ENCODE results near the gene KIRREL3.

Gene KIRREL3

GRCh38 chr11:126871792-126872191 is 128.8 kb downstream of the KIRREL3 start:
- Mint-ChIP-seq H3K9me3 (no peaks in the 10 kb centered on the region), H3K36me3 (ENCODE audit: low read depth) (no peaks in the 10 kb centered on the region), H3K27ac (no peak overlapping the region), H3K4me1 (ENCODE audit: low read depth) (no peaks in the 10 kb centered on the region), H3K27me3 (peaks cover 6% of the 10 kb centered on the region), H3K4me3 (no peak overlapping the region)
- no peak for DNase-seq

- H3K4me3 Mint-ChIP-seq = no peak overlapping the region
- H3K4me1 Mint-ChIP-seq (ENCODE audit: low read depth) = no peaks in the 10 kb centered on the region
- peaks cover 5% of the 10 kb centered on the region for H3K27me3 Mint-ChIP-seq
- H3K36me3 Mint-ChIP-seq (ENCODE audit: low read depth) = no peaks in the 10 kb centered on the region
- H3K27ac Mint-ChIP-seq = no peak overlapping the region
- DNase-seq = no peak
- H3K9me3 Mint-ChIP-seq = no peaks in the 10 kb centered on the region
Measured at GRCh38 chr11:126870021-126870420, 130.5 kb downstream of the KIRREL3 start.

GRCh38 chr11:126868741-126869140 is 131.8 kb downstream of the KIRREL3 start:
- peaks cover 5% of the 10 kb centered on the region for H3K27me3 Mint-ChIP-seq
- H3K4me3 Mint-ChIP-seq = no peak overlapping the region
- no peaks in the 10 kb centered on the region for H3K36me3 Mint-ChIP-seq (ENCODE audit: low read depth)
- no peak overlapping the region for H3K27ac Mint-ChIP-seq
- no peaks in the 10 kb centered on the region for H3K4me1 Mint-ChIP-seq (ENCODE audit: low read depth)
- DNase-seq = no peak
- no peaks in the 10 kb centered on the region for H3K9me3 Mint-ChIP-seq

- H3K27me3 Mint-ChIP-seq = peaks cover 5% of the 10 kb centered on the region
Measured at GRCh38 chr11:126864934-126865333, 135.6 kb downstream of the KIRREL3 start.

GRCh38 chr11:126863294-126863997 is 137.1 kb downstream of the KIRREL3 start:
- no peaks in the 10 kb centered on the region for H3K4me1 Mint-ChIP-seq (ENCODE audit: low read depth)
- H3K4me3 Mint-ChIP-seq = no peak overlapping the region
- no peaks in the 10 kb centered on the region for H3K36me3 Mint-ChIP-seq (ENCODE audit: low read depth)
- no peak for DNase-seq
- H3K27ac Mint-ChIP-seq = no peak overlapping the region
- peaks cover 5% of the 10 kb centered on the region for H3K27me3 Mint-ChIP-seq
- H3K9me3 Mint-ChIP-seq = no peaks in the 10 kb centered on the region

More at GRCh38 chr11:126864934-126865333, 135.6 kb downstream of the KIRREL3 start:
- no peak overlapping the region for H3K27ac Mint-ChIP-seq
- DNase-seq = no peak
- H3K9me3 Mint-ChIP-seq = no peaks in the 10 kb centered on the region
- no peaks in the 10 kb centered on the region for H3K36me3 Mint-ChIP-seq (ENCODE audit: low read depth)
- H3K4me3 Mint-ChIP-seq = no peak overlapping the region
- H3K4me1 Mint-ChIP-seq (ENCODE audit: low read depth) = no peaks in the 10 kb centered on the region

- no peak overlapping the region for H3K4me3 Mint-ChIP-seq
Measured at GRCh38 chr11:126862664-126863243, 137.8 kb downstream of the KIRREL3 start.

GRCh38 chr11:126861796-126862459 is 138.6 kb downstream of the KIRREL3 start:
- Mint-ChIP-seq H3K36me3 (ENCODE audit: low read depth) (no peaks in the 10 kb centered on the region), H3K27me3 (peaks cover 3% of the 10 kb centered on the region), H3K4me1 (ENCODE audit: low read depth) (no peaks in the 10 kb centered on the region), H3K9me3 (no peaks in the 10 kb centered on the region), H3K4me3 (no peak overlapping the region), H3K27ac (no peak overlapping the region)
- DNase-seq = no peak

More at GRCh38 chr11:126862664-126863243, 137.8 kb downstream of the KIRREL3 start:
- H3K36me3 Mint-ChIP-seq (ENCODE audit: low read depth) = no peaks in the 10 kb centered on the region
- H3K9me3 Mint-ChIP-seq = no peaks in the 10 kb centered on the region
- H3K27ac Mint-ChIP-seq = no peak overlapping the region
- peaks cover 5% of the 10 kb centered on the region for H3K27me3 Mint-ChIP-seq
- no peaks in the 10 kb centered on the region for H3K4me1 Mint-ChIP-seq (ENCODE audit: low read depth)
- DNase-seq = no peak

- H3K27me3 Mint-ChIP-seq = no peaks in the 10 kb centered on the region
- H3K36me3 Mint-ChIP-seq (ENCODE audit: low read depth) = no peaks in the 10 kb centered on the region
- H3K4me3 Mint-ChIP-seq = no peak overlapping the region
- no peak for DNase-seq
- no peaks in the 10 kb centered on the region for H3K4me1 Mint-ChIP-seq (ENCODE audit: low read depth)
- H3K9me3 Mint-ChIP-seq = no peaks in the 10 kb centered on the region
- H3K27ac Mint-ChIP-seq = no peak overlapping the region
Measured at GRCh38 chr11:126857860-126858808, 142.4 kb downstream of the KIRREL3 start.

- no peaks in the 10 kb centered on the region for H3K9me3 Mint-ChIP-seq
- H3K27ac Mint-ChIP-seq = no peak overlapping the region
- H3K4me3 Mint-ChIP-seq = no peak overlapping the region
- H3K36me3 Mint-ChIP-seq (ENCODE audit: low read depth) = no peaks in the 10 kb centered on the region
- no peak for DNase-seq
- H3K4me1 Mint-ChIP-seq (ENCODE audit: low read depth) = no peaks in the 10 kb centered on the region
- no peaks in the 10 kb centered on the region for H3K27me3 Mint-ChIP-seq
Measured at GRCh38 chr11:126855536-126855935, 145.0 kb downstream of the KIRREL3 start.

GRCh38 chr11:126853732-126854131 is 146.8 kb downstream of the KIRREL3 start:
- H3K4me1 Mint-ChIP-seq (ENCODE audit: low read depth) = no peaks in the 10 kb centered on the region
- DNase-seq = no peak
- no peak overlapping the region for H3K27ac Mint-ChIP-seq
- no peaks in the 10 kb centered on the region for H3K9me3 Mint-ChIP-seq
- H3K36me3 Mint-ChIP-seq (ENCODE audit: low read depth) = no peaks in the 10 kb centered on the region
- no peak overlapping the region for H3K4me3 Mint-ChIP-seq
- H3K27me3 Mint-ChIP-seq = no peaks in the 10 kb centered on the region

- H3K4me1 Mint-ChIP-seq (ENCODE audit: low read depth) = no peaks in the 10 kb centered on the region
- H3K27me3 Mint-ChIP-seq = no peaks in the 10 kb centered on the region
- no peak for DNase-seq
- no peaks in the 10 kb centered on the region for H3K9me3 Mint-ChIP-seq
- no peak overlapping the region for H3K4me3 Mint-ChIP-seq
- H3K36me3 Mint-ChIP-seq (ENCODE audit: low read depth) = no peaks in the 10 kb centered on the region
- H3K27ac Mint-ChIP-seq = no peak overlapping the region
Measured at GRCh38 chr11:126844789-126845188, 155.8 kb downstream of the KIRREL3 start.

GRCh38 chr11:126843096-126843495 is 157.5 kb downstream of the KIRREL3 start:
- Mint-ChIP-seq H3K4me3 (no peak overlapping the region), H3K4me1 (ENCODE audit: low read depth) (no peaks in the 10 kb centered on the region), H3K27me3 (no peaks in the 10 kb centered on the region), H3K27ac (no peak overlapping the region), H3K36me3 (ENCODE audit: low read depth) (no peaks in the 10 kb centered on the region), H3K9me3 (no peaks in the 10 kb centered on the region)
- DNase-seq = no peak

GRCh38 chr11:126841999-126842398 is 158.6 kb downstream of the KIRREL3 start:
- no peak for DNase-seq

GRCh38 chr11:126840975-126841374 is 159.6 kb downstream of the KIRREL3 start:
- no peak for DNase-seq
- H3K27ac Mint-ChIP-seq = no peak overlapping the region
- no peak overlapping the region for H3K4me3 Mint-ChIP-seq
- H3K27me3 Mint-ChIP-seq = no peaks in the 10 kb centered on the region
- H3K9me3 Mint-ChIP-seq = no peaks in the 10 kb centered on the region
- no peaks in the 10 kb centered on the region for H3K4me1 Mint-ChIP-seq (ENCODE audit: low read depth)
- no peaks in the 10 kb centered on the region for H3K36me3 Mint-ChIP-seq (ENCODE audit: low read depth)

More at GRCh38 chr11:126841999-126842398, 158.6 kb downstream of the KIRREL3 start:
- Mint-ChIP-seq H3K9me3 (no peaks in the 10 kb centered on the region), H3K4me3 (no peak overlapping the region), H3K27me3 (no peaks in the 10 kb centered on the region), H3K27ac (no peak overlapping the region), H3K36me3 (ENCODE audit: low read depth) (no peaks in the 10 kb centered on the region), H3K4me1 (ENCODE audit: low read depth) (no peaks in the 10 kb centered on the region)

Measured in activated T-cell treated with anti-CD3 and anti-CD28 coated beads, Interleukin-2, amount 50 U/mL, for 24 hours (primary cell).